Inflammatory macrophage treated with lipopolysaccharide for 1 hour (primary cell): ENCODE results near the gene CHRNB2.

Source experiments
- DNase-seq, 2 donors: peaks; one replicate each; pipeline ENCODE4 v3.0.0-alpha.2; 2020 to 2022

CHRNB2 gene

DNA sequence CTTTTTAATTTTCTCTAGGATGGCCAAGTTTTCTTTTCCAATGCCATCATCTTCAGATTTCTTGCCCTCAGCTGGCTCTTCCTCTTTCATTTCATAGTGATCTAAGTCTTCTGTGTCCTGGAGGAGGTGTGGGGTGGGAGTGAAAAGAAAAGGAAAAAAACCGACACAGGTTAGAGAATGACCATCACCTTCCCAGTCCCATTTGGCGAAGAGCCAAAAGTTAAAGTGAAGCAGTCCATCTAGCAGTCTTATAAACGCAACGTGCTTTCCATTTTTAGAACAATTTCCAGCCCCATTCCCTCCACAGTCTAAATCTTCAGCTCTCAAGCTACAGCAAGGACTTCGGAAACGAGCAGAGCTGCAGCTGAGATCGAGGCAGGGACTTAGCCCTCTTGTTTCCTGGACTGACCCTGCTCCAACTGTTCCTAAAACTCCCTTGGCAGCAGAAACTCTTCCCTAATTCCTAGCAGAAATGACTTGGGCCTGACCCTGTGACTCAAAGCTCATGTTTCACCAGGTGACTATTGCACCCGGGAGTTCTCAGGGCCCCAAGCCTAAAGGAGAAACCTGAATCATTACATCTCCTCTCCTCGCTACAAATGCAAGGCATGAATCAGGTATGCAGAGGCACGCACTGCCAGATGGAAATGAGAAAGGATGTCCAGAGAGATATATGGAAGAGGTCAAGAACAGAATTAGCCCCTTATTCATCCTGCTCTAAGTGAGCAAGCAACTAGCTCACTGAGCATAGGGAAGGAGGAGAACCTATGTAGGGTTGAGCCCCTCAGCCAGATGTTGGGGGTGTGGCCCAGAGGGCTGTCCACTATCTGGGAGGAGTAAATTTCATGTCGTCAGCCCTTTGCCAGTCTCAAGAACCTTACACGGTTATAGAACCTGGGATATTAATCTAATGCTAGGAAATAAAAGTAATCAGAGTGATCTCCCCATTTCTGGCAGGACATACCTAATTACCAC is 14.2 kb upstream of the CHRNB2 start:
- no peak for DNase-seq

DNA sequence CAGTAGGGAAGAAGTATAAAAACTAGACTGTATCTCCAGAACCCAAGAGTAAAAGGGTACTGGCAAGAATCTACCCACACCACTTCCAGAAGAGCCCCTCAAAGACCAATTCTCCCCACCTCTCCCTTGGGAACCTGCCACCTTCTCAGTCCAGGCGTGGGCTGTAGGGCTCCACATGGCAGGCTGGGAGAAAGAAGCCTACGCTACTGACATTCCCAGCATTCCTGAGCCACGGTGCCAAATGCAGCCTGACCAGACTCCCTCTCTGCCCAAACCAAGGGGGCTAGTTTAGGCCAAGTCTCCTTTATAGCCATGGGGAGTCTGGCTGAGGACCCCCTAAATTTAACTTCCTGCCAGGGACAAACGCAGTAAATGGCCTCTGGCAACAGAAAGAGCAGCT is 11.2 kb upstream of the CHRNB2 start:
- DNase-seq: no peak

GRCh38 chr1:154557248-154557938 is 10.2 kb upstream of the CHRNB2 start:
- DNase-seq: no peak

DNA sequence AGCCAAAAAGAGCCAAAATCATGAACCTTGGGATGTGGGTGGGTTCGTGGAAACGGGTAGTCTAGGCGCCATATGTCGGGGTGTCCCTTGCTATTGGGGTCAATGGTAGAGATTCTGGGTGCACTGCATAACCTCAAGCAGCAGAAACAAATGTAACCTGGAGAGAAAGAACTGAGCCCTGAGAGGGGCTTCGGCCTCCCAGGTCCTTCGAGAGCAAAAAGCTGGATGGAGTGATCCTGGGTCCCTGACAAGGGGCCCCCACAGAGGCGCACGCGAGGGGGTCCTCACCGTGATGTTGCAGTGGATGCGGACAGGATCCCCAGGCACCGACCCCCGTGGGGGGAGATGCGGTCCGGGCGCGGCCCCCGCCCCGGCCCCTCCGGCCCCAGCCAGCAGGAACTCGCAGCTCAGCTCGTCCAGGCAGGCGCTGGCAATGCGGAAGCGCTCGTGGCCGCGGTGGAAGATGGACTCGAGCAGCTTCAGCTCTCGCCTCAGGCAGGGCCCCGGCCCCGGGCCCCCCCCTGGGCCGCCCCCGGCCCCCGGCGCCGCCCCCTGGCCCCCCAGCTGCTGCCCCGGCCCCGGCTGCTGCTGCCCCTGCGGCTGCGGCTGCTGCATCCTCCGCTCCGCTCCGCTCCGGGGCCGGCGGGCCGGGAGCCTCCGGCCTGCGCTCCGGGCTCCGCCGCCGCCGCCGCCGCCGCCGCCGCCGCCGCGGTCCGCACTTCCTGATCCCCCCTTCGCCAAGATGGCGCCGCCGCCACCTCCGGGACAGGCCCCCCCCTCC is 9.4 kb upstream of the CHRNB2 start, which contains the start of gene UBE2Q1:
UBE2Q1 (minus strand) TSS at position 724 of the 781 bp plus-strand sequence; CDS start at position 615, 109 bp downstream.
- DNase-seq: peak; percentile 38 to 42

DNA sequence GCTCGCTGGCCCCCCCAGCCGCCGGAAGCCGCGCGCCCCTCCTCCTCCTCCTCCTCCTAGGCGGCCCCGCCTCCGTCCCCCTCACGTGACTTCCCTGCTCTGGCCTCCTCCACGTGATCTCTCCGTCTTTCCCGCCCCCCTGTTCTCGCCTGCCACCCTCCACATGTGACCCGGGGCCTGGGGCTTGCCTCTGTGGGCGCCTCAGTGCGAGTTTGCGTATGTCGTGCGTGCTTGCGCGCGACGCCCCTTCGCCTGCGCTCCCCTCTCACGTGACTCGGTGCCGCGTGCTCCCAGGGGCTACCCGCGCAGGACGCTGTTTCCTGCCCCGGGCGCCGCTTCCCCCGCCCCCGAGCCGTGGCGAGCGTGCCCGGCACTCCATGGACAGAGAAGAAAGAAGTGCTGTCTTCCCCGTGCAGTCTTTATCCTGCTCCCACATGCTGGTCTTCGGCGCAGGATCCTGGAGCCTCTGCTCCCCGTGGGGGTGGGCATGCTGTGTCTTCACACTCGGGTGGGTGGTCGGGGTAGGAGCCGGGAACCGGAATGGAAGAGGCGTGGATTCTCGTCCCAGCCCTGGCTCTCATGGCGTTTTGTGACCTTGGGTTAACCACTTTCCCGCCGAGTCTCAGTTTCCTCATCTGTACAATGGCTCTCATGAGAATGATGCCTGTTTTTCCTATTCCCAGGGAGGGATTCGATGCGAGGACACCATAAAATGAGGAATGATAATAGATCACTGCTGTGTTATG is 8.7 kb upstream of the CHRNB2 start:
- DNase-seq: peak; percentile 96

GRCh38 chr1:154559466-154560044 is 8.0 kb upstream of the CHRNB2 start:
- DNase-seq: peak; percentile 77 to 88

DNA sequence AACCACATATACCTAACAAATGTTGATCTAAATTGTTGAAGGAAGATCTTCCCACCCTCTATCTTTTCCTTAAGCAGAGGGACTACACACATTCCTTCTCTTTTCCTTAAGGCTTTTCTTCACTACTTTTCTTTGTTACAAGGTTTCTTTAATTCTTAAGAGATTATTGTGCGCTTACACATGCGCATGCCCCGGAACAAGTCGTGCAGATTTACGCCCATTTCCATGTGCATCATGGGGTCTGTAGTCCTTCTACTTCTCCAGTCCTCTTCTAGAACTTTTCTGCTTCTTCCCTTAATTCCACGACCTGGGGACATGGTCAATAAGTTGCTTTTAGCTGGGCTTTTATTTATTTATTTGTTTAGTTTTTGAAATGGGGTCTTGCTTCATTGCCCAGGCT is 1.7 kb upstream of the CHRNB2 start:
- DNase-seq: no peak

DNA sequence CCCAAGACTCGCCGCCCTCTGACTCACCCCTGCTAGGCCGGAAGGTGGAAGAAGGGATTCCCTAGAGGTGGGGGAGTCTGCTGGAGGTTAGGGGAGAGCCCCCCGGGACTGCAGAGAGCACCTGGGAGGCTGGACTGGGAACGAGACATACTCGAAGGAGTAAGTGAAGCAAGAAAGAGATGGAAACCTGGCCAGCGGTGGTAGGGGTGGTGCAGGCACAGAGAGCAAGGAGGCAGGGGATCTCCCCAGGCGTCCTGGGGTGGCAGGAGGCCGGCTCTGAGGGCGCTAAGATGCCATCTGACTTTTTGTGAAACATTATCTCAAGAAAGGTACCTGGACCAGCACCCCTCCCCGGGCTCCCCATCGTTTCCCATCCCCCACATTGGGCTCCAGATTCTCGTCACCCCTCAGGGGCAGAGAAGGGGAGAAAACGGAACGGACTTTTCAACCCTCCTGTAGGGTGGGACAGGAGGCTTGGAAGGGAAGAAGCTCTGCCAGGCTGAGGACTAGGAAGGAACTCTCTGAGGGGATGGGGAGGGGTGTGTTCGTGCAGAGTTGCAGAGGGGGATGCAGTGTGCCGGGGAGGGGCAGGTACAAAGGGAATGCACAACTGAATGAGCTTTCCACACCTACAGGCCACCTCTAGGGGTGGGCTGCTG is 708 bp downstream of the CHRNB2 start:
- no peak for DNase-seq

DNA sequence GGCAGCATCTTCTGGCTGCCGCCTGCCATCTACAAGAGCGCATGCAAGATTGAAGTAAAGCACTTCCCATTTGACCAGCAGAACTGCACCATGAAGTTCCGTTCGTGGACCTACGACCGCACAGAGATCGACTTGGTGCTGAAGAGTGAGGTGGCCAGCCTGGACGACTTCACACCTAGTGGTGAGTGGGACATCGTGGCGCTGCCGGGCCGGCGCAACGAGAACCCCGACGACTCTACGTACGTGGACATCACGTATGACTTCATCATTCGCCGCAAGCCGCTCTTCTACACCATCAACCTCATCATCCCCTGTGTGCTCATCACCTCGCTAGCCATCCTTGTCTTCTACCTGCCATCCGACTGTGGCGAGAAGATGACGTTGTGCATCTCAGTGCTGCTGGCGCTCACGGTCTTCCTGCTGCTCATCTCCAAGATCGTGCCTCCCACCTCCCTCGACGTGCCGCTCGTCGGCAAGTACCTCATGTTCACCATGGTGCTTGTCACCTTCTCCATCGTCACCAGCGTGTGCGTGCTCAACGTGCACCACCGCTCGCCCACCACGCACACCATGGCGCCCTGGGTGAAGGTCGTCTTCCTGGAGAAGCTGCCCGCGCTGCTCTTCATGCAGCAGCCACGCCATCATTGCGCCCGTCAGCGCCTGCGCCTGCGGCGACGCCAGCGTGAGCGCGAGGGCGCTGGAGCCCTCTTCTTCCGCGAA is 3.8 kb downstream of the CHRNB2 start:
- no peak for DNase-seq

DNA sequence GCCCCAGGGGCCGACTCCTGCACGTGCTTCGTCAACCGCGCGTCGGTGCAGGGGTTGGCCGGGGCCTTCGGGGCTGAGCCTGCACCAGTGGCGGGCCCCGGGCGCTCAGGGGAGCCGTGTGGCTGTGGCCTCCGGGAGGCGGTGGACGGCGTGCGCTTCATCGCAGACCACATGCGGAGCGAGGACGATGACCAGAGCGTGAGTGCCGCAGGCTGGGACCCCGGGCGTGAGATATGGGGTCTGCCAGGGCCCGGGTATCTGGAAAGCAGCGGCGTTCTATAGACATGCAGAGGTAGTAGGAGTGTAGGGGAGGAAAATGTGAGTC is 4.3 kb downstream of the CHRNB2 start:
- no peak for DNase-seq

DNA sequence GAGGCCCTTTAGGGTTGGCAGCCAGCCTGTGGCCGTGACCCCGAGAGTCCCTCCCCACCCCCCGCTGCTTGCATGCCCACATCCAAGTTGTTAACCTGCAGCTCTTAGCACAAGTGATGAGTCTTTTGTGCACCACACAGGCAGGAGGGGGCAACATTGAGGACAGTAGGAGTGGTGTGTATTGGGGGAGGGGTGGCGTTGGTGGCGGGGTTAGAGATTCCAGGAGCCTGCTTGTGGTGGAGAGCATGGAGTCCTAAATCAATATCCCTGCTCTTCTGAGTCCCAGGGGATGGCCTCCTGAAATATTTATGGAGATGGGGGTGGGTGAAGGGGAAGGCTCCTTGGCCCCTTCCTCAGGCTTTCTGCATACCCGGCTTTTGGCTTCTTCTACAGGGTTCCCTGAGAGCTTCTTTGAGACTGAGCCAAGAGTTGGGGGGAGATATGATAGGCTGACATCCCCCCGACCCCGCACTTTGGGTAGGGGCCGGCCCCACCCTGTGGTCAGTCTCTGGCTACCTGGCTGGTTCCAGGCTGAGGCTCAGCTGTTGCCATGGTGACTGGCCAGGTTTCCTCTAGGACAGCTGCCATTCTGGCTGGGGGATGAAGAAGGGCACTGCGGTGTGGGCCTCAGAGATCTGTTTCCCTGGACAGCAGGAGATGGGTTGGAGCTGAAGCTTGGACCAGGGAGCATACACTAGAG is 5.0 kb downstream of the CHRNB2 start:
- no peak for DNase-seq

- no peak for DNase-seq
These were observed 5.6 kb downstream of the CHRNB2 start for GRCh38 chr1:154573168-154573510.

DNA sequence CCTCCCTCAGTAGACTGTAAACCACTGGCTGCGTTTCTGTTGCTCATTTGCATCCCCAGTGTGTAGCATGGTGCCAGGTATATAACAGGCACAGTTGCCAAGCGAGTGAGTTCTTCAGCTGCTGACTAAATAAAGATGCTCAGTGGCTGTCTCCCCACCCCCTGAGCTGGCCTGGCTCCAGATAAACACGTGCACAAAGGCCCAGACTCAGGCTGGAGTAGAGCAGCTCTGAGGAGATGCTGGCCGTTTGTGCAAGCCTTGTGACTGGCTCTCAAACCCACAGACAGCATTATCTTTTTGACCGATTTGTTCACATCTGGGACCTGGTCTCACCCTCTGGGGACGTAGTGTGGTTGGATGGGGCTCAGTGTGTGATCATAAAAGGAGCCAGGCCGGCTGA is 7.1 kb downstream of the CHRNB2 start:
- no peak for DNase-seq

DNA sequence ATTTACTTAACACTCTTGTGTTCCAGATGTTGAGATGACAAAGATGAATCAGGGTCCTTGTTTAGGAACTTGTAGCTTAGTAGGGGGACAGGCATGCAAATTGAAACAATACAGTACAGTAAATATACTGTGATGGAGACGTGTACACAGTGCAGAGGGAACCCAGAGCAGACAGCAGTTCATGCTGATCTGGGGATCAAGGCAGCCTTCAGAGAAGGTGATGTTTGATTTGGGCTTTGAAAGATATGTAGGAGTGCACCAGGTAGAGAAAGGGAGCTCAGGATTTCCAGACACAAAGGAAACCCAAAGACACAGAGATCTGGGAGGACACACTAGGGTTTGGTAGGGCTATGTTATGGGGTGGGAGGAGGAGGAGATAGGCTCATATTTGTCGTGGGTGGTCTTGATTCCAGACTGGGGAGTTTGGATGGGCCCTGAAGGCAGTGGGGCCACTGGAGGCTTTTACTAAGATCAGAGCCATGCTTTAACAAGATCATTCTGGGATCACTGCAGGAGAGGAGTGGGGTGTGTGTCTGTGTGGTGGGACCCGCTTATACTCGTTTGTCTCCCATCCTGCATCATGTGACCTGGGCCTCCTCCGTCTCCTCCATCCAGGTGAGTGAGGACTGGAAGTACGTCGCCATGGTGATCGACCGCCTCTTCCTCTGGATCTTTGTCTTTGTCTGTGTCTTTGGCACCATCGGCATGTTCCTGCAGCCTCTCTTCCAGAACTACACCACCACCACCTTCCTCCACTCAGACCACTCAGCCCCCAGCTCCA is 7.8 kb downstream of the CHRNB2 start:
- DNase-seq: no peak

GRCh38 chr1:154575951-154576566 is 8.5 kb downstream of the CHRNB2 start:
- no peak for DNase-seq

DNA sequence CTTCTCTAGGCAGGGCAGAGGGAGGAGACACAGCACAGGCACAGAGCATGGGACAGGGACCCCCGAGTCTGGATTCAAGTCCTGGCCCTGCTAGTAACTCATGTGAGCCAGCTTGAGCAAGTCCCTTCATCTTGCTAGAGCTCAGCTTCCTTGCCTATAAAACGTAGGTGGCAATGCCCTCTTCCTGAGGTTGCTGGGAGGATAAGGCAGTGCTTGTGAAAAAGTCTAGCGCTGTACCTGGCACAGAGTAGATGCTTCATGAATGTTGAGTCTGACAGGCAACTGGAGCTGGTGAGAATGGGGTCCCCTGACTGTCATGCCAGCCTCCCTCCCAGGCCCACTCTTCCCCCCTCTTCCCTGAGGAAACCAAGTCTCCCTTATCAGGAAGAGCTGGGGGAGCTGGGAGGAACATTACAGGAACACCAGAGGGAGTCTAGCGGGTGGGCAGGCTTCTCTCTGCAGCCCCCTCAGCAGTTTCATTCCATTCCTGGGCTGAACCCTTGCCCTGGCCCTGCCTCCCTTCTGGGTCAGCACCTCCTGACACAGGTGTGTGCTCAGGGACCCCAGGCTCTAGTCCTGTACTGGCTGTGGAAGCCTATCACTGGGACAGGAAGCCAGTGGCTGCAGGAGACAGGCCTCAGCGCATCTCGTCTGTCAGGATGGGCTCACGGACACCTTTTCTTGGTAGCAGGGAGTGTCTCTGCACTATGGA is 9.9 kb downstream of the CHRNB2 start:
- no peak for DNase-seq

DNA sequence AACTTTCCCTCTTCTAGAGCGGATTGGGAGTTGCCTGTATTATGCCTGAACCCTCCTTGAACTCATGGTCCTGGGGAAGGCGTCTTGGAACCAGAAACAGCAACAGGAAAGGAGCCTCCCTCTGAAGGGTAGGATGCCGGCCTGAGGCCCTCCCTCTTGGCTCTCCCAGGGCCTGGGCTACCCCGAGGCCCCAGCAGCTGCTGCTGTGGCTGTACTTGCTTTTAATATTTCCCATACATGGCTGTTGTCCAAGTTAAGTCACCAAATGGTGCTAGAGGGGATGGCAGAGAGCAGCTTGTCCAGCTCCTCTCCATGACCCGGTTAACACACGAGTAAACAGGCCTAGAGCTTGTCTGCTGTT is 10.5 kb downstream of the CHRNB2 start:
- DNase-seq: no peak

- no peak for DNase-seq
These were observed 11.8 kb downstream of the CHRNB2 start for GRCh38 chr1:154579374-154579773.

DNA sequence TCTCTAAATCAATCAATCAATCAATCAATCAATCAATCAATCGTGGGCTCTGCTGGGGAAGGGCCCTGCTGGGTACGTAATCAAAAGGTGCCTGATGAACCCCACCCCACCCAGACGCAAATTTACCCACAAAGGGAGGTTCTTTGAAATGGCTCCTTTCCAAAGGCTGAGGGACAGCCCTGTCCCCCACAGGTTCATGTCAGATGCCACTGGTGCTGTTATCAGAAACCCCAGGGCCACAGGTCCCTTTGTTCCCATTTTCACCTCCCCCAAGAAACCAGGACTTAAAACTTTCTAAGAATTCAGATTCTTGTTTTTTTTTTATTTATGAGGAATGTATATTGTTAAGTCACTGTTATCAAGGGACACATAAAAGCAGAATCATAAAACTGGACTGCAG is 14.2 kb downstream of the CHRNB2 start:
- no peak for DNase-seq
